HG03064 (cell line): Measurements from ENCODE around the gene SOWAHD.
A peak's percentile ranks its signal among the peaks of the same experiment; 100 is the strongest.
"Not testable (repeated sequence)": the region's sequence is repeated elsewhere in the genome, so short reads cannot be mapped to it uniquely, and the experiment has no call there.

Experiments used
- ATAC-seq: cut with Tn5 transposase; IDR thresholded peaks from one replicate; pipeline ENCODE4 v1.9.1; 2021; ENCODE audit warnings: low read depth; ENCODE audit not compliant: unreplicated experiment

SOWAHD gene

GRCh38 chrX:119757646-119757978 is 776 bp upstream of the SOWAHD start:
- ATAC-seq = no peak

DNA sequence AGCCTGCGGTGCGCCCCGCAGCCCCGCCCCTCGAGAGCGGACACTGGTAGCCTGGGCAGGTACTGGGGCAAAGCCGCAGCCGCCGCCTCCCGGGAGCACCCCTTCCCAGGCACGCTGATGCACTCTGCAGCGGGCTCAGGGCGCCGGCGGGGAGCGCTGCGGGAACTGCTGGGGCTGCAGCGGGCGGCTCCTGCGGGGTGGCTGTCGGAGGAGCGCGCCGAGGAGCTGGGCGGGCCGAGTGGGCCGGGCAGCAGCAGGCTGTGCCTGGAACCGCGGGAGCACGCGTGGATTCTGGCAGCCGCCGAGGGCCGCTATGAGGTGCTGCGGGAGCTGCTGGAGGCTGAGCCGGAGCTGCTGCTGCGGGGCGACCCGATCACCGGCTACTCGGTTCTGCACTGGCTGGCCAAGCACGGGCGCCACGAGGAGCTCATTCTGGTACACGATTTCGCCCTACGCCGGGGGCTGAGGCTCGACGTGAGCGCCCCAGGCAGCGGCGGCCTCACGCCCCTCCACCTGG is 401 bp downstream of the SOWAHD start:
- no peak for ATAC-seq

- ATAC-seq = no peak
These were observed 919 bp downstream of the SOWAHD start for GRCh38 chrX:119759248-119759766.

- no peak for ATAC-seq
These were observed 1.9 kb downstream of the SOWAHD start for GRCh38 chrX:119760026-119760877.

- ATAC-seq = no peak
These were observed 4.3 kb downstream of the SOWAHD start for GRCh38 chrX:119762718-119763117.

- no peak for ATAC-seq
These were observed 4.8 kb downstream of the SOWAHD start for GRCh38 chrX:119763181-119763580.

- ATAC-seq = no peak
These were observed 5.5 kb downstream of the SOWAHD start for GRCh38 chrX:119763836-119764387.

DNA sequence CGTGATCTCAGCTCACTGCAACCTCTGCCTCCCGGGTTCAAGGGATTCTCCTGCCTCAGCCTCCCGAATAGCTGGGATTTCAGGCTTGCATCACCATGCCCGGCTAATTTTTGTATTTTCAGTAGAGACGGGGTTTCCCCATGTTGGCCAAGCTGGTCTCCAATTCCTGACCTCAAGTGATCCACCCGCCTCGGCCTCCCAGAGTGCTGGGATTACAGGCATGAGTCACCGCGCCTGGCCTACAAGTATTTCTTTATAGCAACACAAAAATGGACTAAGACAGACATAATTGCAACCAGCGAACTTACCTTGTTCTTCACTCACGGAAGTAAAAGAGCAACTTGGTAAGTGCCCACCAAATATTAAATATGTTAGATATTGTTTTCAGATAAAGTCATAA is 10.0 kb downstream of the SOWAHD start:
- ATAC-seq = not testable (repeated sequence)

- ATAC-seq = not testable (repeated sequence)
These were observed 11.0 kb downstream of the SOWAHD start for GRCh38 chrX:119769388-119769787.

- ATAC-seq = no peak
These were observed 17.3 kb downstream of the SOWAHD start for GRCh38 chrX:119775517-119776238.

DNA sequence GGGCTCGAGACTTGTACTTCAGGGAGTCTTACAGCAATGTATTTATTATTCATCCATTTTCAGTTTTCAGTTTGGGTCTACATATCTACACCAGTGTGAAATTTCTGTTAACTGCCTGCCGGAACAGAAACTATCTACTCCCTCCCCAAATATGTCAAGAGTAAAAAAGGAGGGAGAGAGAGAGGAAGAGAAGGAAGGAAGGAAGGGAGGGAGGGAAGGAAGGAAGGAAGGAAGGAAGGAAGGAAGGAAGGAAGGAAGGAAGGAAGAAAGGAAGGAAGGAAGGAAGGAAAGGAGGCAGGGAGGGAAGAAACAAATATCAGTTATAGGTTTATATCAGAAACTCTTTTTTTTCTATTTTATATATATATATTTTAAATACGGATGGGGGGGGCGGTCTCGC is 20.4 kb downstream of the SOWAHD start:
- ATAC-seq = no peak

DNA sequence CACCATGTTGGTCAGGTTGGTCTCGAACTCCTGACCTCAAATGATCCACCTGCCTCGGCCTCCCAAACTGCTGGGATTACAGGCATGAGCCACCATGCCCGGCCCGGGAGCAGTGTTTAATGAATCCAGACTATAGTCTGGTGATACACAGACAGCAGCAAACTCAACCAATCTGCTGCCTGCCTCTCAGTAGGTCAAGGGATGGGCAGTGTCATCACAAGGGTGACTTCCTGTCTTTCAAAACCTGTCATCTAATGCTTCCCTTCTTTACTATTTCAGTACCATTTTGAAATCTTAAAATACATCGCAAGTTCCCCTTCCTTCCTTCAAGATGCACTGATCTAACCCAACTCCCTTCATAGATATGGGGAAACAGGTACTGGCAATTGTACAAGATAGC is 24.6 kb downstream of the SOWAHD start:
- no peak for ATAC-seq

DNA sequence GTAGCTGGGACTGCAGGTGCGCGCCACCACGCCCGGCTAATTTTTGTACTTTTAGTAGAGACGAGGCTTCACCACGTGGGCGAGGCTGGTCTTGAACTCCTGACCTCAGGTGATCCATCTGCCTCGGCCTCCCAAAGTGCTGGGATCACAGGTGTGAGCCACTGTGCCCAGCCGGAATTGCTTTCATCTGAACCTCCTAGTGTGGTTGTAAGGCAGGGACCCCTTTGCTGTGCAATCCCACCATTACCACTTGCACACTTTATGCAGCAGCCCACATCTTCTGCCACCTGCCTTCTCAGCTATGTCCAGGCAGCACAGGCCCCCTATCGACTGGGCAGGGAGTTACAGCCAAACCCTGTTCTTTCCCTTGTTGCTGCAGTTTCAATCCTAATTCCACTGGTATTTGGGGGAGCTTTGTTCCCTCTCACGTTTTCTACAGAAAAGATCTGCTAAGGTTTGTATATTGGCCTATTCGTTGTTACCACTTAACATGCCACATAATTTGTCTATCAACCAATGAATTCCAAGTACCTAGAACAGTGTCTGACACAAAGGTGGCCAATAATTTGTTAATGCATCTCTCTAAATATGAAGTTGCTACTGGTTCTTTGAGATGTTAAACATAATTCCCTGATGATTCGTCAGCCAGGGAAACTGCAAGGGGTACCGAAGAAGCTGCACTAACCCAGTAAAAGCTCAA is 26.5 kb downstream of the SOWAHD start:
- no peak for ATAC-seq

DNA sequence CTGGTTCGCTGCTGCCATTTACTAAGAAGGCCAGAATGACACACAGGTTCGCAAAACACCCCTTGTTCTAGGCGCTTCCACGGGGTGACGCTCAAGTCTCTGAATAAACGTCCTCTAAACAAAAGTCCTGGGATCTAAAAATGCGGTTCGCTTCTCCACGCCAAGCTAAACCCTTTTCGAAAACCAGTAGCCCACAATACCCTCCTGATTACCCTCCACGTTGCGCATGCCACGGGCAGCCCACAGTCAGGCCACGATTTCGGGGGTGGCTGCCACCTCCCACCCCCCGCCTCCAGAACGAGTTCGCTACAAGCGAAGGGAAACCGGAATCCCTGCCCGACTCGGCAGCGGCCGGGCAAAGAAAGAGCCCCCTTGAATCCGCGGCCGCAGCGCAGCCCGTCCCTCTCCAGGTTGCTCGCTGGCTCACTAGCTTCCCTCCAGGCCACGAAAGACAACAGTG is 32.6 kb downstream of the SOWAHD start:
- peak; percentile 36 for ATAC-seq

DNA sequence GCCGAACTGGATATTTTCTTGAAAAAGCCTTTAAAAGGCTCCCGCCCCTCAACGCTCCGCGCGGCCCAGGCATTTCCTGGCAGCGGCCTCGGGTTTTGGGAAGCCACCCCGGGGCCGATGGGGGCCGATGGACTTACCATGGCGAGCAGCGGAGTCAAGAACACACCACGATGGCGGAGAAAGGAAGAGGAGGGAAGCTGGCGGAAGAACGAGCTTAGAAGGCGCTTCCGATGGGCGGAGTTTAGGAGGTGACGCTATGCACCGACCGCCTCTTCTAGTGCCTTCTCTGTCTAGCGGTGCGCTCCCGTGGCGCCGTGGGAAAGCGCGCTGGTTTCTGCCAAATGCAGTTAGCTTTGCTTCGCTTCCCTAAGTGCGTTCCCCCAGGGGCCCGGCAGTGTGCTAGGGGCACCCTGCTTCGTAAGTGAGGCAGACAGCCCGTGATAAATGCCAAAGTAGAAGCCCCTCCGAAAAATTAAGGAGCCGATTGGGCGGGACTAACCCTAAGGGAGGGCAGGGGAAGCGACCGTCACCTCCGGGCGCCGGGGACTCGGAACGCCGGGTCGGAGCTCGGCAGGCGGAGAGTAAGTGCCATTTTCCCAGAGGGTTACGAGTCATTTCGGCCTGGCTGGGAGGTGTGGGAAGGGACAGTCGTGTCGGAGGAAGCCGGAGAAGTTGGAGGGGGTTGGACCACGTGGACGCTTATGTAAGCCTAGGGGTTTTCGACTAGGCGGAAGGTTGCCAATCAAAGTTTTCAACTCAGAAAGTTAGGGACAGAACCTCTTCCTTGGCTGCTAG is 33.2 kb downstream of the SOWAHD start, which contains the start of gene RPL39:
Gene RPL39, minus strand, starts transcription at position 194 of the 795 bp plus-strand sequence. Its CDS starts 54 bp downstream, at position 140.
- ATAC-seq = peak; percentile 88

DNA sequence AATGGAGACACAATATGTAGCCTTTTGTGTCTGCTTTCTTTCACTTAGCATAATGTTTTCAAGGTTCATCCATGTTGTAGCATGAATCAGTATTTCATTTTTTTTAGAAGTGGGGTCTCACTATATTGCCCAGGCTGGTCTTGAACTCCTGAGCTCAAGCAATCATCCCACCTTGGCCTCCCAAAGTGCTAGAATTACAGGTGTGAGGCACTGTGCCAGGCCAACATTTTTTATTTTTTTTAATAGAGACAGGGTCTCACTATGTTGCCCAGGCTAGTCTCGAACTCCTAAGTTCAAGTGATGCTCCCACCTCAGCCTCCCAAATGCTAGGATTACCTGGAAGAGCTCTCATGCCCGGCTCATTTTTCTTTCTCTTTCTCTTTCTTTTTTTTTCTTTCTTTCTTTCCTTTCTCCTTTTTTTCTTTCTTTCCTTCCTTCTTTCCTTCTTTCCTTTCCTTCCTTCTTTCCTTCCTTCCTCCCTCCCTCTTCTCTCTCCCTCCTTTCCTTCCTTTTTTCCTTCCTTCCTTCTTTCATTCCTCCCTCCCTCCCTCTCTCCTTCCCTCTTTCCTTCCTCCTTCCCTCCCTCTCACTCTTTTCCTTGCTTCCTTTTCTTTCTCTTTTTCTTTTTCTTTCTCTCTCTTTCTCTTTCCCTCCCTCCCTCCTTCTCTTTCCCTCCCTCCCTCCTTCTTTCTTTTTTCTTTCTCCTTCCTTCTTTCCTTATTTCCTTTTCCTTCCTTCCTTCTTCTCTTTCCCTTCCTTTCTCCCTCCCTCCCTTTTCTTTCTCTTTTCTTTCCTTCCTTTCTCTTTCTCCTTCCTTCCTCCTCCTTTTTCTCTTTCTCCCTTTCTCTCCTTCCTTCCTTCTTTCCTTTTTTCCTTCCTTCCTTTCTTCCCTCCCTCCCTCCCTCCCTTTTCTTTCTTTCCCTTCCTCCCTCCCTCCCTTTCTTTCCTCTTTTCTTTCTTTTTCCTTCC is 43.1 kb downstream of the SOWAHD start:
- ATAC-seq = no peak

DNA sequence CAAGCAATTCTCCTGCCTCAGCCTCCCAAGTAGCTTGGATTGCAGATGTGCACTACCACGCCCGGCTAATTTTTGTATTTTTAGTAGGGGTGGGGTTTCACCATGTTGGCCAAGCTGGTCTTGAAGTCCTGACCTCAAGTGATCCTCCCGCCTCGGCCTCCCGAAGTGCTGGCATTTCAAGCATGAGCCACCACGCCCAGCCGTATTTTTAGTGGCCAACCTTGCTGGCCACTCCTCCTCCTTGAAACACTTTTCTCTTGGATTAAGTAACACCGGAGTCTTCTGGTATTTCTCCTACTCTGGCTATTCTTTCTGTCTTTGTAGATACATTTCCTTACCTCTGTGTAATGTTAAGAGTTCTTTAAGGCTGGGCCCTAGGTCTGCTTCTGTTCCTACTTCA is 44.2 kb downstream of the SOWAHD start:
- ATAC-seq = no peak

GRCh38 chrX:119808461-119808860 is 50.1 kb downstream of the SOWAHD start:
- not testable (repeated sequence) for ATAC-seq
